HEK293 (cell line): ENCODE measurements around the gene ABLIM3.

ENCODE experiments used
- CTCF ChIP-seq: fragments of 450-650 bp; formaldehyde crosslinking; IDR thresholded peaks from 2 replicates; pipeline ENCODE4 v1.5.1; 2016; ENCODE audit warnings: missing biosample characterization, missing genetic modification characterization
- GLIS2 ChIP-seq: fragments of 450-650 bp; formaldehyde crosslinking; IDR thresholded peaks from 2 replicates; pipeline ENCODE4 v1.5.1; 2016; ENCODE audit warnings: missing biosample characterization, missing genetic modification characterization
- PRDM10 ChIP-seq: fragments of 450-650 bp; formaldehyde crosslinking; IDR thresholded peaks from 2 replicates; pipeline ENCODE4 v1.5.1; 2016; ENCODE audit warnings: missing biosample characterization, missing genetic modification characterization
- SETDB1 ChIP-seq: IDR thresholded peaks from one replicate; pipeline ENCODE4 v1.6.1; 2017; ENCODE audit warnings: mild to moderate bottlenecking, low read length, moderate library complexity, mixed read lengths; ENCODE audit not compliant: insufficient read length
- ZEB2 ChIP-seq: fragments of 450-650 bp; formaldehyde crosslinking; IDR thresholded peaks from 2 replicates; pipeline ENCODE4 v1.5.1; 2016; ENCODE audit warnings: missing biosample characterization, missing genetic modification characterization
- ZNF146 ChIP-seq: fragments of 450-650 bp; formaldehyde crosslinking; IDR thresholded peaks from 2 replicates; pipeline ENCODE4 v1.5.1; 2016; ENCODE audit warnings: missing biosample characterization, missing genetic modification characterization
- ZNF174 ChIP-seq: fragments of 450-650 bp; formaldehyde crosslinking; IDR thresholded peaks from 2 replicates; pipeline ENCODE4 v1.5.0; 2017; ENCODE audit warnings: missing biosample characterization, mild to moderate bottlenecking, missing genetic modification characterization
- ZNF239 ChIP-seq: fragments of 450-650 bp; formaldehyde crosslinking; IDR thresholded peaks from 2 replicates; pipeline ENCODE4 v1.5.1; 2016; ENCODE audit warnings: missing biosample characterization, missing genetic modification characterization
- ZNF639 ChIP-seq: fragments of 450-650 bp; formaldehyde crosslinking; IDR thresholded peaks from 2 replicates; pipeline ENCODE4 v1.5.1; 2016; ENCODE audit warnings: missing biosample characterization, missing genetic modification characterization
- ZSCAN4 ChIP-seq: fragments of 450-650 bp; formaldehyde crosslinking; IDR thresholded peaks from 2 replicates; pipeline ENCODE4 v1.5.1; 2017; ENCODE audit warnings: missing biosample characterization, missing genetic modification characterization

GRCh38 chr5:149221326-149221725 lies 80.0 kb downstream of the ABLIM3 start:
- TF ChIP-seq CTCF, result no peak
- no peak for TF ChIP-seq ZNF639 (tag by site-specific recombination)
- TF ChIP-seq ZEB2, result no peak
- TF ChIP-seq PRDM10 (tag by site-specific recombination), result no peak
- no peak for TF ChIP-seq ZNF174 (tag by site-specific recombination)
- no peak for TF ChIP-seq ZNF239 (tag by site-specific recombination)
- TF ChIP-seq ZNF146, result no peak
- TF ChIP-seq GLIS2 (tag by site-specific recombination), result no peak
- TF ChIP-seq ZSCAN4, result no peak
- no peak for TF ChIP-seq SETDB1
